Neuronal stem cell (in vitro differentiated cells): ENCODE data around the gene GNPTG.

Source experiments
- DNase-seq: peaks from one replicate; pipeline ENCODE4 v3.0.0-alpha.2; 2013; ENCODE audit warnings: low spot score
- H2AFZ ChIP-seq: one replicate; pipeline ENCODE4 v1.6.1; 2013; ENCODE audit warnings: mild to moderate bottlenecking, low read length, inconsistent platforms
- H2AK5ac ChIP-seq: 2 replicates; pipeline ENCODE4 v1.6.1; 2013; ENCODE audit warnings: low read depth, mild to moderate bottlenecking, inconsistent platforms, low read length, moderate library complexity, mixed read lengths
- H2BK120ac ChIP-seq: 2 replicates; pipeline ENCODE4 v1.6.1; 2013; ENCODE audit warnings: low read depth, mild to moderate bottlenecking, inconsistent platforms, low read length, moderate library complexity, mixed read lengths
- H2BK12ac ChIP-seq: one replicate; pipeline ENCODE4 v1.6.1; 2013; ENCODE audit warnings: low read length, inconsistent platforms
- H2BK15ac ChIP-seq: 2 replicates; pipeline ENCODE4 v1.6.1; 2013; ENCODE audit warnings: mild to moderate bottlenecking, low read length, inconsistent platforms, mixed read lengths
- H2BK5ac ChIP-seq: one replicate; pipeline ENCODE4 v1.6.1; 2013; ENCODE audit warnings: inconsistent platforms, mild to moderate bottlenecking, low read length, moderate library complexity
- H3K14ac ChIP-seq: one replicate; pipeline ENCODE4 v1.6.1; 2013; ENCODE audit warnings: low read length, inconsistent platforms
- H3K18ac ChIP-seq: 2 replicates; pipeline ENCODE4 v1.6.1; 2013; ENCODE audit warnings: low read length, inconsistent platforms
- H3K23ac ChIP-seq: 2 replicates; pipeline ENCODE4 v1.6.1; 2013; ENCODE audit warnings: low read depth, mild to moderate bottlenecking, mixed read lengths, low read length, inconsistent platforms; ENCODE audit not compliant: poor library complexity
- H3K27ac ChIP-seq: replicated peaks from 3 replicates; pipeline ENCODE4 v1.5.1; 2013; ENCODE audit warnings: low read length, inconsistent platforms
- H3K27me3 ChIP-seq, 3 experiments: 2 replicates each; pipeline ENCODE4 v1.6.1; 2013; ENCODE audit warnings: low read length in 3 of 3, mild to moderate bottlenecking in 2 of 3, inconsistent platforms in 1 of 3, low read depth in 1 of 3, mixed read lengths in 1 of 3, moderate library complexity in 1 of 3; ENCODE audit not compliant: control insufficient read depth in 3 of 3, insufficient read depth in 3 of 3
- H3K36me3 ChIP-seq, 2 donors: replicated peaks in 1 of 2; 2 replicates each; pipeline ENCODE4 v1.6.1; 2013; ENCODE audit warnings: low read length in 2 of 2; ENCODE audit not compliant: control insufficient read depth in 2 of 2, insufficient read depth in 2 of 2
- H3K4ac ChIP-seq: 2 replicates; pipeline ENCODE4 v1.6.1; 2013; ENCODE audit warnings: inconsistent platforms, mild to moderate bottlenecking, low read length, moderate library complexity
- H3K4me1 ChIP-seq, 2 donors: 1 replicate in 1 of 2; 2 replicates in 1 of 2; pipeline ENCODE4 v1.6.1; 2013; ENCODE audit warnings: low read length in 2 of 2, low read depth in 1 of 2; ENCODE audit not compliant: control insufficient read depth in 2 of 2, insufficient read depth in 1 of 2
- H3K4me2 ChIP-seq: one replicate; pipeline ENCODE4 v1.6.1; 2013; ENCODE audit warnings: mild to moderate bottlenecking, low read length, inconsistent platforms; ENCODE audit not compliant: insufficient read depth, poor library complexity, severe bottlenecking
- H3K4me3 ChIP-seq, 2 donors: 2 replicates each; pipeline ENCODE4 v1.5.1; 2013; ENCODE audit warnings: low read length in 2 of 2, mild to moderate bottlenecking in 2 of 2, inconsistent platforms in 1 of 2, moderate library complexity in 1 of 2
- H3K79me1 ChIP-seq: one replicate; pipeline ENCODE4 v1.6.1; 2013; ENCODE audit warnings: low read depth, mild to moderate bottlenecking, inconsistent platforms, low read length, moderate library complexity
- H3K9ac ChIP-seq: one replicate; pipeline ENCODE4 v1.6.1; 2013; ENCODE audit warnings: mild to moderate bottlenecking, low read depth, low read length, inconsistent platforms; ENCODE audit not compliant: poor library complexity
- H3K9me3 ChIP-seq, 2 donors: replicated peaks in 1 of 2; 2 replicates each; pipeline versions ENCODE3 to v1.6.1; 2013; ENCODE audit warnings: low read length in 2 of 2, mild to moderate bottlenecking in 2 of 2, inconsistent platforms in 1 of 2, low read depth in 1 of 2, mixed read lengths in 1 of 2, moderate library complexity in 1 of 2; ENCODE audit not compliant: control insufficient read depth in 2 of 2, insufficient read depth in 1 of 2
- H4K8ac ChIP-seq: one replicate; pipeline ENCODE4 v1.6.1; 2013; ENCODE audit warnings: low read depth, mild to moderate bottlenecking, inconsistent platforms, low read length, moderate library complexity
- H4K91ac ChIP-seq: one replicate; pipeline ENCODE4 v1.6.1; 2013; ENCODE audit warnings: low read length, low read depth, mild to moderate bottlenecking, inconsistent platforms; ENCODE audit not compliant: poor library complexity
- WGBS, 2 donors: extraction: QIAGEN DNeasy Blood & Tissue Kit; methylation state at CpG; one replicate each; pipeline ENCODE4 v1.1.7; 2013; ENCODE audit warnings: missing lambda C conversion rate in 2 of 2, mixed read lengths in 1 of 2; ENCODE audit not compliant: insufficient read length in 2 of 2, insufficient replicate concordance in 1 of 2; ENCODE audit errors: extremely low coverage in 2 of 2; 5-methylcytosine and 5-hydroxymethylcytosine counted together

GNPTG gene

DNA sequence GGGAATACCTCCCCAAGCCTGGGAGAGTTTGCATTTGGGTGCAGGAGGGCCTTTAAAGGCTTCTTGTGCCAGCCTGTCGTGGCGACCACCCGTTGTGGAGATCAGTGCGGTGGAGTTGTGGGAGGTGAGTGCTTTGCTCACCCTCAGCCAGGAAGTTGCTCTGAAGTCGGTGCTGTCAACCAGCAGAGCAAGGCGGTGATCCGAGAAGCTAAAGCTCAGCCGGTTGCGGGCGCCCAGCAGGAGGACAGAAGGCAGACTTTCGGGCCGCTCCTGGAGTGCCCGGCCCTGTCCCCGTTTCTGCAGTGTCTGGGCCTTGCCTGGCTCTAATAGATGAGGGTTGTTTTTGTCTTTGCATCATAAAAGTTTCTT, 40.9 kb upstream of the GNPTG start:
- WGBS, 2 donors, result no CpG with 5 or more reads among the region's 14 CpGs
- Histone ChIP-seq H3K27me3 (no peaks in the 10 kb centered on the region), H3K4me2 (peak overlapping the region; percentile 81), H2BK15ac (no peak overlapping the region), H4K91ac (no peak overlapping the region), H3K4me1 (peaks cover 12 to 13% of the 10 kb centered on the region in 2 donors), H3K23ac (no peak overlapping the region), H3K18ac (no peak overlapping the region), H3K9ac (peak overlapping the region; percentile 85), H3K4me3 (peak overlapping the region; percentile 96 to 99), H2BK12ac (no peak overlapping the region), H3K79me1 (peaks cover 25% of the 10 kb centered on the region), H2AK5ac (no peak overlapping the region), H3K36me3 (peaks cover 32 to 55% of the 10 kb centered on the region in 2 donors), H3K14ac (no peak overlapping the region), H2BK120ac (no peak overlapping the region), H3K9me3 (no peaks in the 10 kb centered on the region), H2BK5ac (no peak overlapping the region), H3K4ac (no peak overlapping the region), H3K27ac (no peak overlapping the region), H4K8ac (no peak overlapping the region), H2AFZ (no peak overlapping the region)
- DNase-seq, result no peak

GRCh38 chr16:1311212-1311737, 40.5 kb upstream of the GNPTG start:
- Histone ChIP-seq H2BK15ac (no peak overlapping the region), H3K27ac (no peak overlapping the region), H3K4me1 (peaks cover 12 to 13% of the 10 kb centered on the region in 2 donors), H3K4me3 (peak overlapping the region; percentile 96 to 99), H3K23ac (no peak overlapping the region), H3K27me3 (no peaks in the 10 kb centered on the region), H3K4ac (no peak overlapping the region), H2AK5ac (no peak overlapping the region), H3K18ac (no peak overlapping the region), H3K9me3 (no peaks in the 10 kb centered on the region), H3K14ac (peak overlapping the region; percentile 61), H2BK5ac (no peak overlapping the region), H3K79me1 (peaks cover 29% of the 10 kb centered on the region), H2BK120ac (no peak overlapping the region), H3K9ac (peak overlapping the region; percentile 88), H4K91ac (no peak overlapping the region), H3K36me3 (peaks cover 36 to 59% of the 10 kb centered on the region in 2 donors), H3K4me2 (peak overlapping the region; percentile 81), H4K8ac (no peak overlapping the region), H2BK12ac (peak overlapping the region; percentile 30), H2AFZ (no peak overlapping the region)
- no peak for DNase-seq
- no CpG with 5 or more reads among the region's 13 CpGs for WGBS, 2 donors

DNA sequence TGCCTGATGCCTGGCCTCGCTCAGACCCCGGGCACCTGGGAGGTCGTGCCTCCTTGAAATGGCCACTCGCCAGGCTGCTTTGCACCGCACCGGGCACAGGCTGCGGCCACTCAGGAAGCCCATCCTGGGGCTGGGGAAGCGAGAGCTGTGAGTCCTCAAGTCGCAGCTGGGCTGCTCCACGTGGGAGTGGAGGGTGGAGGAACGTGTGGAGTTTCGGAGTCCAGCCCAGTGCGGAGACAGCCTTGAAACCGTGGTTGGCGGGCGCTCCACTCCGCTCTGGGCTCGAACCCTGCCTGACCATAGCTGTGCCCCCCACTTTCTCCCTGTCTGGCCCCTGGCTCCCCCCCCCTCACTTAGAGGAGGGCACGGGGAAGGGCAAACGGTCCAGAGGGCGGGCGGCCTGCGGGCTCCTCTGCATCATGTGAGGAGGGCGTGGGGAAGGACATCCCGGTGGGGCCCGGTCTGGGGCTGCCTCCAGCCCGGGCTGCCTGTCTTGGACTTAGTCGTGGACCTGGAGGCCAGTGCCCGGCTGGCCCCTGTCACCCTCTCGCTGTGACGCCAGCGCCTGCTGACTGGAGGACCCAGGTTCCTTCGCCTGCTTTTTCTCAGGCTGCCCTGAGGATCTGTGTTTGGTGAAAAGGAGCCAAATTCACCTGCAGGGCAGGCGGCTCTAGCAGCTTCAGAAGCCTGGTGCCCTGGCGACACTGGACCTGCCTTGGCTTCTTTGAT, 39.8 kb upstream of the GNPTG start:
- Histone ChIP-seq H4K91ac (no peak overlapping the region), H3K14ac (peak overlapping the region; percentile 61), H3K9me3 (no peaks in the 10 kb centered on the region), H4K8ac (peak overlapping the region; percentile 17), H2AK5ac (no peak overlapping the region), H3K4me1 (peaks cover 12 to 13% of the 10 kb centered on the region in 2 donors), H2BK12ac (peak overlapping the region; percentile 30), H2BK5ac (peak overlapping the region; percentile 35), H3K4me2 (peak overlapping the region; percentile 81), H3K27me3 (no peaks in the 10 kb centered on the region), H3K79me1 (peaks cover 30% of the 10 kb centered on the region), H3K18ac (no peak overlapping the region), H2BK15ac (no peak overlapping the region), H3K4ac (no peak overlapping the region), H3K36me3 (peaks cover 42 to 66% of the 10 kb centered on the region in 2 donors), H3K23ac (peak overlapping the region; percentile 85), H3K9ac (peak overlapping the region; percentile 88), H2AFZ (no peak overlapping the region), H3K27ac (no peak overlapping the region), H3K4me3 (peak overlapping the region; percentile 96 to 99), H2BK120ac (no peak overlapping the region)
- no CpG with 5 or more reads among the region's 35 CpGs for WGBS, 2 donors
- no peak for DNase-seq

DNA sequence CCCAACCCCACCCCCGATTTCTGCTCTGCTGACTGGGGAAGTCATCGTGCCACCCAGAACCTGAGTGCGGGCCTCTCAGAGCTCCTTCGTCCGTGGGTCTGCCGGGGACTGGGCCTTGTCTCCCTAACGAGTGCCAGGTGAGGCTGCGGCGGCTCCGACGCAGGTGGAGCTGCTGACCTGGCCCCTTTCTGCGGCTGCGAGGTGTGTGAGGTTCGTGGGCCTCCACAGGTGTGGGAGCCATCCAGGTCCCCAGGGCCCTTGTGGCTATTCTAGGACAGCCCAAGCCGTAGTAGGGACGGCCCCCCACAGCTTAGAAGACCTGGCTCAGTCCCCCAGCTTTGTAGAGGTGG, 39.3 kb upstream of the GNPTG start:
- H3K4me3 ChIP-seq, result no peak overlapping the region
- peaks cover 12 to 13% of the 10 kb centered on the region in 2 donors for H3K4me1 ChIP-seq
- H2AK5ac ChIP-seq, result no peak overlapping the region
- no peak overlapping the region for H3K4ac ChIP-seq
- no peak overlapping the region for H2BK5ac ChIP-seq
- no peak overlapping the region for H4K8ac ChIP-seq
- no peak overlapping the region for H2BK12ac ChIP-seq
- no peak overlapping the region for H2AFZ ChIP-seq
- H3K27me3 ChIP-seq, result no peaks in the 10 kb centered on the region
- no peak for DNase-seq
- H3K14ac ChIP-seq, result no peak overlapping the region
- no peaks in the 10 kb centered on the region for H3K9me3 ChIP-seq
- H3K36me3 ChIP-seq, result peaks cover 46 to 71% of the 10 kb centered on the region in 2 donors
- H3K27ac ChIP-seq, result no peak overlapping the region
- no peak overlapping the region for H2BK15ac ChIP-seq
- H3K79me1 ChIP-seq, result peaks cover 34% of the 10 kb centered on the region
- whole genome bisulfite sequencing, 2 donors, result no CpG with 5 or more reads among the region's 16 CpGs
- no peak overlapping the region for H2BK120ac ChIP-seq
- no peak overlapping the region for H3K4me2 ChIP-seq
- no peak overlapping the region for H3K23ac ChIP-seq
- H4K91ac ChIP-seq, result no peak overlapping the region
- H3K18ac ChIP-seq, result no peak overlapping the region
- H3K9ac ChIP-seq, result no peak overlapping the region
